ENCODE measurements around the gene SNX25.
"Not testable (repeated sequence)": the region's sequence is repeated elsewhere in the genome, so short reads cannot be mapped to it uniquely, and the experiment has no call there.

The SNX25 gene

DNA sequence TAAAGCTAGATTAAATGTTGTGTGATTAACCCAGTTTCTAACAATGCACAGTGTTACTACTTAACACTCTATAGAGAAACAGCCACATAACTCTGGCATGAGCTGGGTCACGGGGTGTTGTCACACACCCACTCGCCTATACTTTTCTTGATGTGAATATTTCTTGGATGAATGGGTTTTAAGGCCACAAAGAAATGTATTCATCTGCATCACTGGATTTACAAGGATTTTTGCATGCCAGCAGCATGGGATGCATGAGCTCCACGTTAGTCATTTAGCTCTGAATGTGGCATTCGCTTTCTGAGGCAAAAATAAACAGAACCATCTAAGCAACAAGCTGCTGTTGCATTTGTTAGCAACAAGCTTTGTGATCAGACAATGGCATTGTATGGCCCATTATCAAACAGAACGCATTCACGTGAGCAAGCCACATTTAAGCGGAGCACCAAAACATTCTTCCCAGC is 96.6 kb downstream of the SNX25 start:
- DNase-seq (ENCODE audit: low spot score), result peak; percentile 25

- DNase-seq (ENCODE audit: low spot score), result no peak
Observed at GRCh38 chr4:185307136-185307950, 97.9 kb downstream of the SNX25 start.

GRCh38 chr4:185309770-185310169 is 100.4 kb downstream of the SNX25 start:
- no peak for DNase-seq (ENCODE audit: low spot score)

GRCh38 chr4:185311113-185311888 is 101.9 kb downstream of the SNX25 start:
- DNase-seq (ENCODE audit: low spot score), result no peak

DNA sequence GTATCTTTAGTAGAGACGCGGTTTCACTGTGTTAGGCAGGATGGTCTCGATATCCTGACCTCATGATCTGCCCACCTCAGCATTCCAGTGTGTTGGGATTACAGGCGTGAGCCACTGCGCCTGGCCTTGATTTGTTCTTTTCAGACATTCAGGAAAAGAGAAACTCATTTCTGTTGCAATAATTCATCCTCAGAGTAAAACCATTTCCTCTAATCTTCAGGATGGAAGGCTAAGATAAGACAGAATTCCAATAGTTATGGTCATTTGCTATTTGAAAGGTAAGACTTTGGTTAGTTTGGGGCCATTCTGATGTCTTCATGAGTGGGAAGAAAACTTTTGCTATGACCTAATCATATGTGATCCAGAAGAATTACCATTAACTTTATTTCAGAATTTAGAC is 103.3 kb downstream of the SNX25 start:
- DNase-seq (ENCODE audit: low spot score), result no peak

- DNase-seq (ENCODE audit: low spot score), result not testable (repeated sequence)
Observed at GRCh38 chr4:185317462-185317861, 108.1 kb downstream of the SNX25 start.

GRCh38 chr4:185317880-185318279 is 108.5 kb downstream of the SNX25 start:
- no peak for DNase-seq (ENCODE audit: low spot score)

GRCh38 chr4:185318679-185319078 is 109.3 kb downstream of the SNX25 start:
- DNase-seq (ENCODE audit: low spot score), result peak; percentile 14

DNA sequence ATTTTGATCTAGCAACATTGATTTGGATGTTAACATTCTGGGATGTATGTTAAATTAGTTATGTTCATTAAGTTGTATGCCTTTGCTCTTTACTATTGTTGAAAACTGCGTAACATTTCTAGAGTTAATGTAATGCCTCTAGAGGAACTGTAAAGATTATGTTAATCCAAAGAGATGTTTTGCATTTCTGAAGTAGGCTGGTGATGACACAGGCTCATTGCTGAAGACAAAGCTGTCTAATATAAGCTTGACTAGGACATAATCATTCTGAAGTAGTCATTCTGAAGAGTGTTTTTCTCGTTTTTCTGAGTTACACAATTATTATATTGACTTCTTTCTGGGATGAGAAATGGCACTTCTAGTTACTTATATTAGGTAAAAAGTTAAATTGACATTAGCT is 113.4 kb downstream of the SNX25 start:
- DNase-seq (ENCODE audit: low spot score), result no peak

DNA sequence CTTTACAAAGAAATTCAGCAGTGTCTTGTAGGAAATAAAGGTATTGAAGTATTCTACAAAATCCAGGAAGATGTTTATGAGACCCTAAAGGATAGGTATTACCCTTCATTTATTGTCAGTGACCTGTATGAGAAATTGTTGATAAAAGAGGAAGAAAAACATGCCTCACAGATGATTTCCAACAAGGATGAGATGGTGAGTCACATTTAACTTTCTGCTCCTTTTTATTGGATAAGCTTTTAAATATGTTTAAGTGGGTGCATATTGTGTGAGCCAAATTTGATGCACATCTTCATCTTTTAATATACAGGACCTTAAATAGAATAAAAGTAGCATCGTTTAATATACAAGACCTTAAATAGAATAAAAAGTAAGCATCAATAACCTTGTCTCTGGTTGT is 114.2 kb downstream of the SNX25 start:
- no peak for DNase-seq (ENCODE audit: low spot score)

DNA sequence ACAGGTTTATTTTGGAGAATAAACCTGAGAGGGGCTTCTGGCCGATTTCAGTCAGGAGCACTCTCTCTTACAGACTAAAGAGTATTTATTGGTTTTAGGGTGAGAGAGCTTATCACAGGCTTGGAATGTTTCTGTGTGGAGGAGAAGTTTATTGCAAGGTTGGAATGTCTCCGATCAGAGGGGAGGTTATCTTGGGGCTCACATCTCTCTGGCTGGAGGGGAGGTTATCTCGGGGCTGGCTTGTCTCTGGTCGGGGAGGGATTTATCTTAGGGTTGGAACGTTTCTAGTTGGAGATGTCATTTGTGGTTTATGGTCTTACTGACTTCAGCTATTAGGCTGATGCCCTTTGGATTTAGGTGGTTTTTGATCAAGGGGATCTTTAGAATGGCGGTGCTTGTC is 115.0 kb downstream of the SNX25 start:
- DNase-seq (ENCODE audit: low spot score), result not testable (repeated sequence)

DNA sequence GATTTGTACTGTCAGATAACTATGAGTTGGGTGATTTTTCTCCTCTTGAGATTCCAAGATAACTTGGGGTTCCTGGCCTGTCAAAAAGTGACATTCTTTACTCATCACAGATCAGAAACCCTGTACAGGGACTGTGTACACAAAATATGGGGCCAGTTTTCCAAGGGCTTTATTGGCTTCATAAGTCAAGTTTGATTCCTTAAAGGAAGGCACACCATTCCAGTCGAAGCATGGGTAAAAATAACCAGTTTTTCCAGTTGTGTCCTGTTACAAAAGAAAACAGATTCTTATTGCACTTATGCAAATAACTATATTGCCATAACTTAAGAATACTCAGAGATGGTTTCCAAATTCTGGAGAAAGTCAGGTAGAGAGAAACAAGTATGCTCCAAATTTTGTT is 116.3 kb downstream of the SNX25 start:
- not testable (repeated sequence) for DNase-seq (ENCODE audit: low spot score)

- DNase-seq (ENCODE audit: low spot score), result no peak
Observed at GRCh38 chr4:185328586-185328985, 119.2 kb downstream of the SNX25 start.

- DNase-seq (ENCODE audit: low spot score), result not testable (repeated sequence)
Observed at GRCh38 chr4:185329879-185330510, 120.6 kb downstream of the SNX25 start.

DNA sequence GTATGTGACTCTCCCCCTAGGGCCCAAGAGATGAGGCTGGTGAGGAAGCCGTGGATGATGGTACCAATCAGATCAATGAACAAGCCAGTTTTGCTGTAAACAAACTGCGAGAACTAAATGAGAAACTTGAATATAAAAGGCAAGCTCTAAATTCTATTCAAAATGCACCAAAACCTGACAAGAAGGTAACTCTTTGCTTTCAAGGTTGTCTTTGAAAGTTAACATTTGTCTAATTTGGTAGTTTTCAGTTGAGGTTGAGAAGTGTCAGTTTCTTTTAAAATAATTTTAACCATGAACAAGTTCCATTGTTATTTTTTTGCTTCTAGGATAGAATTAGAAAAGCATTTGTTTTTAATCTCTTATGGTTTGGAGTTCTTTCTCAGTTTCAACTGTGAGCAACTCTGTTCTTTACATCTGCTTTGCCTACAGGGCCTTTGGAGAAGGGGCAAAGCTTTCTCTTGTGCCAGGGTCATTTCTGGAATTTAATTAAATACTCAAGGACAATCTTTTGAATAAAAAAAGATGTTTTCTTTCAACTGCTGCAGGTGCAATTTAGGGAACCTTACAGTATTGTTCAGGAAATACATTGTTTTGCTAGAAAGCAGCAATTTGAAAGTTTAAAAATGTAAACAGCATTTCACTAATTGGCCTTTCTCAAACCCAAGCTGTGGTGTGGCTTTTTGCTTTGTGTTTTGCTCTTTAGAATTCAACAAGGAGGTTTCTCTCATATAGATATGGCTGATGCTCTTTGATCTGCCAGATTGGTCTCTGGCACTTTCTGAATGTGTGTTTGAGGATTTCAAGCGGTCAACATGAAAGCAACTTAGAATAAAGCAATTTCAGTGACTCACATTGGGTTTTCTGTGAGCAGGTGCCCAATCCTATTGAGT is 123.4 kb downstream of the SNX25 start:
- no peak for DNase-seq (ENCODE audit: low spot score)

DNA sequence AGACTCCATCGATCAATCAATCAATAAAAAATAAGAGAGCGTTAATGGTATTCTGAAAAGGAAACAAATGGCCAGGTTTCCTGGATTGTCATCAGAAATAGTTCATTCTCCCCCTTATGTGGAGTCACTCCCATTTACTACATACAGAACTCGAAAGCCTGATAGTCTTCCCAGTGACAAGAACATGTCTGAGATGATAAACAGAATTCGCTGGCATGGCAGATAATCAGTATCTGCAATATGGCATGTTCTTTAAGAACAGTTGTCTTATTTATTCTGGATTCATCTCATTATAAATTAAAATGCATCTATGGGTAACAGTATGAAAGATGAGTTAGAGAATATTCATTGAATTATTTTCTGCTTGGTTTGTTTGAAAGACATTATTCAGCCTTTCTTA is 124.9 kb downstream of the SNX25 start:
- DNase-seq (ENCODE audit: low spot score), result no peak

DNA sequence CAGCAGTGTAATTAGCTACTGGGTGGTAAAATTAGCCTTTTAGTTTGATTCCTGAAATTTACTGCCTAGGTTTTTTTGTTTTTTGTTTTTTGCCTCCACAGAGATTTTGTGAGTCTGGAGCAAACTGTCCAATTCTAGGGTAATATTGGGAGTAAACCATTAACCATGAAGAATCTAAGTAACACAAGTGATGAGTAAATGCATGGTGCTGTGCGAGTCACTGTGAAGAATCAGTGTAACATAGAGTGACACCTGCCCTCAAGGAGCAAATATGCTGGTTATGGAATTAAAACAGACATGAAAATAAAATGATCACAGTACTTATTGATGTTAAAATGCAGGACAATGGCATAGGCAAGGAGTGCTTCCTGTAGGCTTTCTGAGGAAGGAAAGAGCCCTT is 126.2 kb downstream of the SNX25 start:
- no peak for DNase-seq (ENCODE audit: low spot score)

DNA sequence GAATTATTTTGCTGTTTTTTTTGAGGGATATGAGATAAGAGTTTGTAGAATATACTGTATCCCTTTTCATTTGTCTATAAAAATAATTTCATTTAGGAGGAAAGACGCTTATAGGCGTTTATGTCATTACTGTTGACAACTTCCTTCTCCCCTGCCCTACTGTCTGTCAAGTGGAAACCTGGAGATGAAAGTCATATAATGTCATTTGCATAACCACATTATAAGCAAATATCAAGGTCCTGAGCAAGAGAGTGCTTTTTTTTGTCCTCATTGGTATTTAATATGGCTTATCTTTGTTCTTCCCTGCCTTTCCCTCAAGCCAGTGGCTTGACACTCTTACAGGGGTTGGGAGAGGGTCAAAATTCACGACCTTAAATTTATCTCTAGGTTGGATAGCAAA is 130.5 kb downstream of the SNX25 start:
- no peak for DNase-seq (ENCODE audit: low spot score)

- no peak for DNase-seq (ENCODE audit: low spot score)
Observed at GRCh38 chr4:185341377-185341776, 132.0 kb downstream of the SNX25 start.

GRCh38 chr4:185341841-185342240 is 132.4 kb downstream of the SNX25 start:
- no peak for DNase-seq (ENCODE audit: low spot score)

GRCh38 chr4:185343726-185344581 is 134.6 kb downstream of the SNX25 start:
- peak; percentile 25 for DNase-seq (ENCODE audit: low spot score)

All from kidney capillary endothelial cell (primary cell).